K562 (cell line): ENCODE results near the gene FGF21. TPM values are rescaled to one million over a fixed set of nuclear protein-coding genes. Genes with fewer than 3 reads are reported as not detected.

Experiments used
- ARID3A ChIP-seq: IDR thresholded peaks from 2 replicates; pipeline ENCODE4 v1.6.1; 2012; ENCODE audit warnings: low read depth, low read length, improper control_type of control experiment, borderline replicate concordance
- FOXJ2 ChIP-seq: fragments of 200-800 bp; sonication (Bioruptor generic); IDR thresholded peaks from 2 replicates; pipeline ENCODE4 v1.6.1; 2016; ENCODE audit warnings: missing genetic modification characterization, missing compliant biosample characterization
- GABPA ChIP-seq: fragments of 200-800 bp; sonication (Bioruptor generic); conservative IDR thresholded peaks from 2 replicates; pipeline ENCODE4 v1.6.1; 2016; ENCODE audit warnings: low read depth, missing genetic modification characterization, missing compliant biosample characterization
- NR2C2 ChIP-seq, 2 experiments: fragments of 200-800 bp in 1 of 2; sonication (Bioruptor generic) in 1 of 2; sonication (generic) in 1 of 2; formaldehyde crosslinking in 1 of 2; IDR thresholded peaks; 2 replicates each; pipeline versions ENCODE4 v1.6.1 to v1.8.0; 2016 to 2022; ENCODE audit warnings: mild to moderate bottlenecking in 1 of 2, missing compliant biosample characterization in 1 of 2, missing genetic modification characterization in 1 of 2, missing genetic modification reagents in 1 of 2
- PKNOX1 ChIP-seq: fragments of 450-650 bp; IDR thresholded peaks from 2 replicates; pipeline ENCODE4 v1.6.1; 2016
- RBFOX2 ChIP-seq: fragments of 200-400 bp; formaldehyde crosslinking; IDR thresholded peaks from 2 replicates; pipeline ENCODE4 v1.6.1; 2017; ENCODE audit warnings: low read depth, mild to moderate bottlenecking, low read length, moderate library complexity
- ZNF175 ChIP-seq: fragments of 200-800 bp; sonication (Bioruptor generic); IDR thresholded peaks from 2 replicates; pipeline ENCODE4 v1.6.1; 2016; ENCODE audit warnings: low read depth, mild to moderate bottlenecking, missing genetic modification characterization, missing compliant biosample characterization
- ZNF316 ChIP-seq: fragments of 450-650 bp; IDR thresholded peaks from 2 replicates; pipeline ENCODE4 v1.6.1; 2016
- ZNF583 ChIP-seq: fragments of 250-450 bp; sonication (Bioruptor Pico); IDR thresholded peaks from 2 replicates; pipeline ENCODE4 v1.4.0; 2020
- ZNF586 ChIP-seq: fragments of 450-650 bp; formaldehyde crosslinking; conservative IDR thresholded peaks from 2 replicates; pipeline ENCODE4 v1.4.0; 2020; ENCODE audit warnings: mild to moderate bottlenecking, moderate library complexity
- ZNF644 ChIP-seq: fragments of 200-800 bp; sonication (Bioruptor generic); IDR thresholded peaks from 2 replicates; pipeline ENCODE4 v1.6.1; 2016; ENCODE audit warnings: low read depth, missing genetic modification characterization, missing compliant biosample characterization
- polyA plus RNA-seq, 8 experiments: library from polyadenylated mRNA; depleted of rRNA in 4 of 8; stranded (reverse) in 5 of 8; unstranded in 3 of 8; fragments of >200 nt; fragmentation: Nextera tagmentation in 2 of 8; fragmentation: Illumina TruSeq in 1 of 8; extraction: Ambion mirVana in 2 of 8; extraction: Trizol in 1 of 8; gene quantifications; 2 replicates each; pipeline versions ENCODE4 v1.2.1 to v1.2.3, GENCODE V29; 2011 to 2014; ENCODE audit warnings: inconsistent platforms in 1 of 8, missing spikeins in 1 of 8
- total RNA-seq, 7 experiments: library from RNA; depleted of rRNA in 6 of 7; stranded (reverse); fragments of >200 nt in 6 of 7; fragmentation: Illumina TruSeq in 2 of 7; extraction: Trizol in 2 of 7; gene quantifications; 2 replicates each; pipeline versions ENCODE4 v1.2.1 to v1.2.3, GENCODE V29; 2011 to 2021; ENCODE audit warnings: low replicate concordance in 1 of 7
- TF ChIP-seq, protein P1 (sequence below): fragments of 450-650 bp; IDR thresholded peaks from 2 replicates; pipeline ENCODE4 v1.6.1; 2017; ENCODE audit warnings: antibody characterized with exemption, mild to moderate bottlenecking
- TF ChIP-seq, protein P2 (sequence below): fragments of 250-450 bp; sonication (Bioruptor Pico); IDR thresholded peaks from 2 replicates; pipeline ENCODE4 v1.8.0; 2022; ENCODE audit warnings: moderate library complexity, mild to moderate bottlenecking, inconsistent platforms
- TF ChIP-seq, protein P3 (sequence below): fragments of 450-650 bp; IDR thresholded peaks from 2 replicates; pipeline ENCODE4 v1.7.1; 2018; ENCODE audit warnings: mild to moderate bottlenecking, low read depth; ENCODE audit not compliant: partially characterized antibody

Gene FGF21
- total and polyA plus RNA-seq, 9 of the 15 experiments (the other 6 are each of a cell fraction or from before 2014, with no cell fraction given): 0.04 to 0.77 (median 0.09) TPM; not detected in 6

- no peak for TF ChIP-seq ARID3A
- TF ChIP-seq NR2C2 (CRISPR knock-in tag; IDR thresholded peaks at IDR 0.05): no peak
- TF ChIP-seq NR2C2 (tag; IDR thresholded peaks at IDR 0.05): peak; percentile 45; the same call in 1 of the 2 replicates
- peak; percentile 56; the same call in 1 of the 2 replicates for TF ChIP-seq FOXJ2 (tag)
- peak; percentile 55 for TF ChIP-seq RBFOX2
- TF ChIP-seq ZNF586 (CRISPR knock-in tag): no peak
- no peak for TF ChIP-seq ZNF583 (CRISPR knock-in tag)
- peak; percentile 77 for TF ChIP-seq PKNOX1
- TF ChIP-seq, protein P1, sequence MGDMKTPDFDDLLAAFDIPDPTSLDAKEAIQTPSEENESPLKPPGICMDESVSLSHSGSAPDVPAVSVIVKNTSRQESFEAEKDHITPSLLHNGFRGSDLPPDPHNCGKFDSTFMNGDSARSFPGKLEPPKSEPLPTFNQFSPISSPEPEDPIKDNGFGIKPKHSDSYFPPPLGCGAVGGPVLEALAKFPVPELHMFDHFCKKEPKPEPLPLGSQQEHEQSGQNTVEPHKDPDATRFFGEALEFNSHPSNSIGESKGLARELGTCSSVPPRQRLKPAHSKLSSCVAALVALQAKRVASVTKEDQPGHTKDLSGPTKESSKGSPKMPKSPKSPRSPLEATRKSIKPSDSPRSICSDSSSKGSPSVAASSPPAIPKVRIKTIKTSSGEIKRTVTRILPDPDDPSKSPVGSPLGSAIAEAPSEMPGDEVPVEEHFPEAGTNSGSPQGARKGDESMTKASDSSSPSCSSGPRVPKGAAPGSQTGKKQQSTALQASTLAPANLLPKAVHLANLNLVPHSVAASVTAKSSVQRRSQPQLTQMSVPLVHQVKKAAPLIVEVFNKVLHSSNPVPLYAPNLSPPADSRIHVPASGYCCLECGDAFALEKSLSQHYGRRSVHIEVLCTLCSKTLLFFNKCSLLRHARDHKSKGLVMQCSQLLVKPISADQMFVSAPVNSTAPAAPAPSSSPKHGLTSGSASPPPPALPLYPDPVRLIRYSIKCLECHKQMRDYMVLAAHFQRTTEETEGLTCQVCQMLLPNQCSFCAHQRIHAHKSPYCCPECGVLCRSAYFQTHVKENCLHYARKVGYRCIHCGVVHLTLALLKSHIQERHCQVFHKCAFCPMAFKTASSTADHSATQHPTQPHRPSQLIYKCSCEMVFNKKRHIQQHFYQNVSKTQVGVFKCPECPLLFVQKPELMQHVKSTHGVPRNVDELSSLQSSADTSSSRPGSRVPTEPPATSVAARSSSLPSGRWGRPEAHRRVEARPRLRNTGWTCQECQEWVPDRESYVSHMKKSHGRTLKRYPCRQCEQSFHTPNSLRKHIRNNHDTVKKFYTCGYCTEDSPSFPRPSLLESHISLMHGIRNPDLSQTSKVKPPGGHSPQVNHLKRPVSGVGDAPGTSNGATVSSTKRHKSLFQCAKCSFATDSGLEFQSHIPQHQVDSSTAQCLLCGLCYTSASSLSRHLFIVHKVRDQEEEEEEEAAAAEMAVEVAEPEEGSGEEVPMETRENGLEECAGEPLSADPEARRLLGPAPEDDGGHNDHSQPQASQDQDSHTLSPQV: peak; percentile 91
- peak; percentile 71; the same call in 1 of the 2 replicates for TF ChIP-seq ZNF175 (CRISPR knock-in tag)
- TF ChIP-seq, protein P2, sequence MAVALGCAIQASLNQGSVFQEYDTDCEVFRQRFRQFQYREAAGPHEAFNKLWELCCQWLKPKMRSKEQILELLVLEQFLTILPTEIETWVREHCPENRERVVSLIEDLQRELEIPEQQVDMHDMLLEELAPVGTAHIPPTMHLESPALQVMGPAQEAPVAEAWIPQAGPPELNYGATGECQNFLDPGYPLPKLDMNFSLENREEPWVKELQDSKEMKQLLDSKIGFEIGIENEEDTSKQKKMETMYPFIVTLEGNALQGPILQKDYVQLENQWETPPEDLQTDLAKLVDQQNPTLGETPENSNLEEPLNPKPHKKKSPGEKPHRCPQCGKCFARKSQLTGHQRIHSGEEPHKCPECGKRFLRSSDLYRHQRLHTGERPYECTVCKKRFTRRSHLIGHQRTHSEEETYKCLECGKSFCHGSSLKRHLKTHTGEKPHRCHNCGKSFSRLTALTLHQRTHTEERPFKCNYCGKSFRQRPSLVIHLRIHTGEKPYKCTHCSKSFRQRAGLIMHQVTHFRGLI (CRISPR knock-in tag): no peak
- TF ChIP-seq GABPA (tag): peak; percentile 51; the same call in 1 of the 2 replicates
- TF ChIP-seq, protein P3, sequence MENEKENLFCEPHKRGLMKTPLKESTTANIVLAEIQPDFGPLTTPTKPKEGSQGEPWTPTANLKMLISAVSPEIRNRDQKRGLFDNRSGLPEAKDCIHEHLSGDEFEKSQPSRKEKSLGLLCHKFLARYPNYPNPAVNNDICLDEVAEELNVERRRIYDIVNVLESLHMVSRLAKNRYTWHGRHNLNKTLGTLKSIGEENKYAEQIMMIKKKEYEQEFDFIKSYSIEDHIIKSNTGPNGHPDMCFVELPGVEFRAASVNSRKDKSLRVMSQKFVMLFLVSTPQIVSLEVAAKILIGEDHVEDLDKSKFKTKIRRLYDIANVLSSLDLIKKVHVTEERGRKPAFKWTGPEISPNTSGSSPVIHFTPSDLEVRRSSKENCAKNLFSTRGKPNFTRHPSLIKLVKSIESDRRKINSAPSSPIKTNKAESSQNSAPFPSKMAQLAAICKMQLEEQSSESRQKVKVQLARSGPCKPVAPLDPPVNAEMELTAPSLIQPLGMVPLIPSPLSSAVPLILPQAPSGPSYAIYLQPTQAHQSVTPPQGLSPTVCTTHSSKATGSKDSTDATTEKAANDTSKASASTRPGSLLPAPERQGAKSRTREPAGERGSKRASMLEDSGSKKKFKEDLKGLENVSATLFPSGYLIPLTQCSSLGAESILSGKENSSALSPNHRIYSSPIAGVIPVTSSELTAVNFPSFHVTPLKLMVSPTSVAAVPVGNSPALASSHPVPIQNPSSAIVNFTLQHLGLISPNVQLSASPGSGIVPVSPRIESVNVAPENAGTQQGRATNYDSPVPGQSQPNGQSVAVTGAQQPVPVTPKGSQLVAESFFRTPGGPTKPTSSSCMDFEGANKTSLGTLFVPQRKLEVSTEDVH: peak; percentile 41
- TF ChIP-seq ZNF644 (tag): peak; percentile 87
- TF ChIP-seq ZNF316: no peak
These were observed 8.4 kb upstream of the FGF21 start, which contains the start of gene IZUMO1 (continued) for GRCh38 chr19:48746738-48747575.
